Gastrocnemius medialis (tissue), 4 donors: ENCODE measurements around the gene UGT1A8. TPM values are rescaled to one million over a fixed set of nuclear protein-coding genes. Genes with fewer than 3 reads are reported as not detected.
"Not testable (repeated sequence)": the region's sequence is repeated elsewhere in the genome, so short reads cannot be mapped to it uniquely, and the experiment has no call there.

Experiments
- ATAC-seq, 2 donors: fragments of 150-250 bp; one replicate each; pipeline ENCODE4 v1.9.1; 2016
- DNase-seq, 2 donors: peaks; one replicate each; pipeline ENCODE4 v3.0.0-alpha.2; 2019
- H3K27ac ChIP-seq, 4 donors: fragments of 200-600 bp; sonication (generic); 1 replicate in 1 of 4; 2 replicates in 3 of 4; pipeline ENCODE4 v1.5.1; 2016 to 2018; ENCODE audit warnings: mild to moderate bottlenecking in 2 of 4, moderate library complexity in 1 of 4
- H3K27me3 ChIP-seq, 3 donors: fragments of 200-600 bp; sonication (generic) in 2 of 3; 1 replicate in 1 of 3; 2 replicates in 2 of 3; pipeline versions ENCODE4 v1.5.1 to v1.6.0; 2016 to 2019; ENCODE audit warnings: mild to moderate bottlenecking in 1 of 3, moderate library complexity in 1 of 3
- H3K36me3 ChIP-seq, 2 donors: fragments of 200-600 bp; sonication (generic) in 1 of 2; one replicate each; pipeline ENCODE4 v1.5.1; 2017 to 2018
- H3K4me1 ChIP-seq, 2 donors: fragments of 200-600 bp; sonication (generic) in 1 of 2; one replicate each; pipeline ENCODE4 v1.5.1; 2016 to 2017; ENCODE audit warnings: mild to moderate bottlenecking in 2 of 2
- H3K4me3 ChIP-seq, 4 donors: fragments of 200-600 bp; sonication (generic) in 3 of 4; 1 replicate in 1 of 4; 2 replicates in 3 of 4; pipeline ENCODE4 v1.5.1; 2016 to 2019; ENCODE audit warnings: mild to moderate bottlenecking in 2 of 4
- H3K9me3 ChIP-seq, 3 donors: fragments of 200-600 bp; sonication (generic) in 2 of 3; 1 replicate in 1 of 3; 2 replicates in 2 of 3; pipeline ENCODE4 v1.5.1; 2016 to 2019
- CTCF ChIP-seq, 5 experiments: fragments of 450-650 bp in 3 of 5; fragments of 200-600 bp in 2 of 5; sonication (generic) in 2 of 5; IDR thresholded peaks in 4 of 5; conservative IDR thresholded peaks in 1 of 5; 1 replicate in 4 of 5; 2 replicates in 1 of 5; pipeline ENCODE4 v1.5.1; 2016 to 2019; ENCODE audit warnings: antibody characterized with exemption in 5 of 5, mild to moderate bottlenecking in 3 of 5, moderate library complexity in 3 of 5
- POLR2A ChIP-seq, 2 donors: fragments of 450-650 bp; IDR thresholded peaks; one replicate each; pipeline ENCODE4 v1.6.1; 2017; ENCODE audit warnings: antibody characterized with exemption in 2 of 2, mild to moderate bottlenecking in 2 of 2, moderate library complexity in 2 of 2
- in situ Hi-C, 4 donors: fragments of 200-750 bp; cut with MboI; loops; one replicate each; pipeline versions ENCODE4 v1.15.0 to v1.8.0; 2017; ENCODE audit warnings: low sequenced_read_pairs in 4 of 4
- intact Hi-C: fragments of 100-400 bp; cut with DNase I; formaldehyde crosslinking; loops from one replicate; pipeline ENCODE4 v1.15.1; 2023; ENCODE audit warnings: low total_unique reads
- total RNA-seq, 4 donors: library from RNA; depleted of rRNA; stranded (reverse); fragments of >200 nt; gene quantifications; one replicate each; pipeline versions ENCODE4 v1.1.0 to v1.2.3, GENCODE V29; 2016

The UGT1A8 gene
- total RNA-seq, 4 donors from 2014 or later = not detected

- intact Hi-C loops = no loop called here
- no peak overlapping the region for H3K4me3 ChIP-seq
- H3K36me3 ChIP-seq = no peaks in the 10 kb centered on the region
- no peaks in the 10 kb centered on the region for H3K4me1 ChIP-seq
- TF ChIP-seq POLR2A (IDR thresholded peaks at IDR 0.05) (no peak), CTCF (IDR thresholded peaks at IDR 0.05 in 4 of 5, conservative IDR thresholded peaks at IDR 0.05 in 1 of 5) (no peak)
- in situ Hi-C loops = no loop called here
- H3K27ac ChIP-seq = no peak overlapping the region
- H3K9me3 ChIP-seq = no peaks in the 10 kb centered on the region
- DNase-seq (no peak), ATAC-seq (no peak)
- no peaks in the 10 kb centered on the region for H3K27me3 ChIP-seq
These were observed 33.2 kb upstream of the UGT1A8 start for GRCh38 chr2:233584210-233584609.

GRCh38 chr2:233588400-233588799 lies 29.0 kb upstream of the UGT1A8 start:
- Histone ChIP-seq H3K27me3 (no peaks in the 10 kb centered on the region), H3K36me3 (no peaks in the 10 kb centered on the region), H3K4me3 (no peak overlapping the region), H3K9me3 (no peaks in the 10 kb centered on the region), H3K27ac (no peak overlapping the region), H3K4me1 (no peaks in the 10 kb centered on the region)
- DNase-seq (no peak), ATAC-seq (no peak)
- in situ Hi-C loops = no loop called here
- no peak for TF ChIP-seq CTCF (IDR thresholded peaks at IDR 0.05 in 4 of 5, conservative IDR thresholded peaks at IDR 0.05 in 1 of 5)
- no peak for TF ChIP-seq POLR2A (IDR thresholded peaks at IDR 0.05)
- intact Hi-C loops = no loop called here

- H3K9me3 ChIP-seq, intact Hi-C loops, H3K4me3 ChIP-seq, ATAC-seq, DNase-seq, H3K27ac ChIP-seq, H3K36me3 ChIP-seq, in situ Hi-C loops, H3K4me1 ChIP-seq, H3K27me3 ChIP-seq: not testable (repeated sequence)
These were observed 24.7 kb upstream of the UGT1A8 start for GRCh38 chr2:233592706-233593105.

GRCh38 chr2:233593201-233593600 lies 24.2 kb upstream of the UGT1A8 start:
- ATAC-seq = no peak
- Histone ChIP-seq H3K27ac (no peak overlapping the region), H3K9me3 (no peaks in the 10 kb centered on the region), H3K36me3 (no peaks in the 10 kb centered on the region), H3K27me3 (no peaks in the 10 kb centered on the region), H3K4me1 (no peaks in the 10 kb centered on the region), H3K4me3 (no peak overlapping the region)
- DNase-seq = no peak
- intact Hi-C loops (no loop called here), in situ Hi-C loops (no loop called here)
- no peak for TF ChIP-seq CTCF (IDR thresholded peaks at IDR 0.05 in 4 of 5, conservative IDR thresholded peaks at IDR 0.05 in 1 of 5)
- no peak for TF ChIP-seq POLR2A (IDR thresholded peaks at IDR 0.05)

GRCh38 chr2:233597522-233597921 lies 19.9 kb upstream of the UGT1A8 start:
- ATAC-seq = no peak
- in situ Hi-C loops = no loop called here

More at GRCh38 chr2:233597522-233597921, 19.9 kb upstream of the UGT1A8 start:
- H3K4me1 ChIP-seq = no peaks in the 10 kb centered on the region
- no peaks in the 10 kb centered on the region for H3K9me3 ChIP-seq
- no peaks in the 10 kb centered on the region for H3K27me3 ChIP-seq
- DNase-seq = no peak
- intact Hi-C loops = no loop called here
- H3K27ac ChIP-seq = no peak overlapping the region
- no peaks in the 10 kb centered on the region for H3K36me3 ChIP-seq
- no peak overlapping the region for H3K4me3 ChIP-seq
- TF ChIP-seq CTCF (IDR thresholded peaks at IDR 0.05 in 4 of 5, conservative IDR thresholded peaks at IDR 0.05 in 1 of 5) (no peak), POLR2A (IDR thresholded peaks at IDR 0.05) (no peak)
